ENCODE data around the gene ATP13A1.

DNA sequence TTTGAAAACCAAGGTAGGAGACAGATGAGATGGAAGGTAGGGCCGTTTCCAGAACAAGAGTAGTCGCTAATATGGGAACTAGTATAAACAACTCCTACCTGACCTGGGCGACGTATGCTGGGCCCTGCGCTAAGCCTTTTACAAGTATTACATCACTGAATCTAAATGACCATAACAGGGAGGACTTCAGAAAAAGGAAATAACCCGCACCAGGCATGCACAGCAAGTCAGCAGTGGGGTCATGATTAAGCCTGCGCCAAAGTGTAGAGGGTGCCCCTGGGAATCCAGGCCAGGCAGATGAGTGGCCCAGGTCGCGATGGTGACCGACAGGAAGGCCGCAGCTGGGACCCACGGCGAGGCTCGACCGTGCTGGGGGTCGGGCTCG is 613 bp downstream of the ATP13A1 start:
- TF ChIP-seq POLR2A (IDR thresholded peaks at IDR 0.05; ENCODE audit: low read depth, low read length): no peak
- TF ChIP-seq POLR2AphosphoS5 (IDR thresholded peaks at IDR 0.05; ENCODE audit: low read depth, low read length): no peak
- TF ChIP-seq PAX5 (IDR thresholded peaks at IDR 0.05; ENCODE audit: insufficient read depth, low read length, severe bottlenecking): no peak
- no peak for TF ChIP-seq SPI1 (IDR thresholded peaks at IDR 0.05; ENCODE audit: low read depth, low read length)
- TF ChIP-seq TAF1 (IDR thresholded peaks at IDR 0.05; ENCODE audit: low read depth, low read length): no peak
